GM13976 (cell line): ENCODE measurements around the gene ADH5.

Source experiments
- DNase-seq: peaks from one replicate; pipeline ENCODE4 v3.0.0; 2012; ENCODE audit warnings: low spot score
- CTCF ChIP-seq: IDR thresholded peaks from 2 replicates; pipeline ENCODE4 v1.5.1; 2012; ENCODE audit warnings: borderline replicate concordance, mild to moderate bottlenecking; ENCODE audit not compliant: insufficient read depth; ENCODE audit errors: extremely low read depth, missing control alignments, control extremely low read depth
- in situ Hi-C: fragments of 300-500 bp; cut with MboI; formaldehyde crosslinking; loops from one replicate; pipeline ENCODE4 v1.12.0; 2022; ENCODE audit warnings: low sequenced_read_pairs, mixed read lengths, inconsistent platforms; ENCODE audit not compliant: unreplicated experiment

ADH5 gene

GRCh38 chr4:99043346-99043745, 45.2 kb downstream of the ADH5 start:
- in situ Hi-C loops: no loop called here
- DNase-seq: no peak
- TF ChIP-seq CTCF: no peak

GRCh38 chr4:99038213-99038612, 50.4 kb downstream of the ADH5 start:
- no peak for DNase-seq
- no peak for TF ChIP-seq CTCF
- in situ Hi-C loops: no loop called here

GRCh38 chr4:99033956-99034355, 54.6 kb downstream of the ADH5 start:
- DNase-seq: no peak
- TF ChIP-seq CTCF: no peak
- in situ Hi-C loops: no loop called here

GRCh38 chr4:99029852-99030251, 58.7 kb downstream of the ADH5 start:
- DNase-seq: no peak
- no peak for TF ChIP-seq CTCF
- in situ Hi-C loops: no loop called here

- in situ Hi-C loops: no loop called here
- TF ChIP-seq CTCF: no peak
- DNase-seq: no peak
Observed at GRCh38 chr4:99029018-99029735, 59.4 kb downstream of the ADH5 start.

- in situ Hi-C loops: no loop called here
Observed at GRCh38 chr4:99028187-99028586, 60.4 kb downstream of the ADH5 start.

More at GRCh38 chr4:99028187-99028586, 60.4 kb downstream of the ADH5 start:
- DNase-seq: no peak
- no peak for TF ChIP-seq CTCF
